HG03521 (cell line): Measurements from ENCODE around the gene TNK2.
"Not testable (repeated sequence)": the region's sequence is repeated elsewhere in the genome, so short reads cannot be mapped to it uniquely, and the experiment has no call there.

Source experiments
- ATAC-seq: cut with Tn5 transposase; IDR thresholded peaks from one replicate; pipeline ENCODE4 v1.9.1; 2021; ENCODE audit warnings: mild to moderate bottlenecking, moderate library complexity; ENCODE audit not compliant: unreplicated experiment

Gene TNK2

GRCh38 chr3:195872097-195872496 lies 36.3 kb downstream of the TNK2 start:
- ATAC-seq: no peak

GRCh38 chr3:195871686-195872085 lies 36.7 kb downstream of the TNK2 start:
- ATAC-seq: not testable (repeated sequence)

- no peak for ATAC-seq
These were observed 37.4 kb downstream of the TNK2 start for GRCh38 chr3:195870937-195871336.

- no peak for ATAC-seq
These were observed 37.9 kb downstream of the TNK2 start for GRCh38 chr3:195870442-195870841.

GRCh38 chr3:195869413-195870001 lies 38.8 kb downstream of the TNK2 start:
- ATAC-seq: no peak

GRCh38 chr3:195868866-195869412 lies 39.4 kb downstream of the TNK2 start:
- ATAC-seq: no peak

GRCh38 chr3:195868336-195868865 lies 40.0 kb downstream of the TNK2 start:
- no peak for ATAC-seq

GRCh38 chr3:195867631-195868335 lies 40.6 kb downstream of the TNK2 start:
- ATAC-seq: no peak

- ATAC-seq: no peak
These were observed 41.5 kb downstream of the TNK2 start for GRCh38 chr3:195866686-195867511.

- ATAC-seq: no peak
These were observed 42.6 kb downstream of the TNK2 start for GRCh38 chr3:195865752-195866151.

GRCh38 chr3:195863121-195864061 lies 45.0 kb downstream of the TNK2 start:
- peak; percentile 58 for ATAC-seq

- ATAC-seq: not testable (repeated sequence)
These were observed 46.0 kb downstream of the TNK2 start for GRCh38 chr3:195862318-195862717.

- ATAC-seq: no peak
These were observed 47.9 kb downstream of the TNK2 start for GRCh38 chr3:195860456-195860855.

GRCh38 chr3:195859846-195860411 lies 48.4 kb downstream of the TNK2 start:
- ATAC-seq: no peak

GRCh38 chr3:195859061-195859845 lies 49.1 kb downstream of the TNK2 start:
- no peak for ATAC-seq

GRCh38 chr3:195856410-195857084 lies 51.8 kb downstream of the TNK2 start:
- no peak for ATAC-seq

- ATAC-seq: no peak
These were observed 52.6 kb downstream of the TNK2 start for GRCh38 chr3:195855471-195856409.
